ENCODE results near the gene SAMD11.

The SAMD11 gene

DNA sequence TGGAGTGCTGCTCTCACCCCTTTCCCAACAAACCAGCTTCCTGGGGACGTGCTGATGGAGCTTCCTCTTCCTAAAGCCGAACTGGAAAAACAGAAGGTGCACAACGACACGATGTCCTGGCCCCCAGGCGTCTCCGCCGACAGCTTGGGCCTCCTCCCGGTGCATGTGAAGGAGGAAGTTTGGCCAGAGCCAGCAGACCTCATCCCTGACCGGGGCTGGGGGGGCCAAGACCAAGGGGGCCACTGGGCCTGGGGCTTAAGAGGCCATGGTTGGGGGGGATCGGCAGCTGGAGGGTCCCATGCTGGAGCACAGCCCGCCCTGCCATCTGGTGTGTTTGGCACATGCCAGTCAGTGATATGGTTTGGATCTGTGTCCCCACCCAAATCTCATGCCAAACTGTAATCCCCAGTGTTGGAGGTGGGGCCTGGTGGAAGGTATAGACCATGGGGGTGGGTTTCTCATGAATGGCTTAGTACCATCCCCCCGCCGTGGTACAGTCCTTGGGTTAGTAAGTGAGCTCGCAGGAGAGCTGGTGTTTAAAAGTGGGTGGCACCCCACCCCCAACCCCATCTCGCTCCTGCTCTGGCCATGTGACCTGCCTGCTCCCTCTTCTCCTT, 69.8 kb downstream of the SAMD11 start:
- no peak for DNase-seq (ENCODE audit: low spot score)
